KBM-7 (cell line): ENCODE data around the gene COL6A6.
A peak's percentile ranks its signal among the peaks of the same experiment; 100 is the strongest.
"Not testable (repeated sequence)": the region's sequence is repeated elsewhere in the genome, so short reads cannot be mapped to it uniquely, and the experiment has no call there.

ENCODE experiments used
- DNase-seq: peaks from one replicate; pipeline ENCODE4 v3.0.0-alpha.2; 2015
- in situ Hi-C: fragments of 300-500 bp; cut with MboI; formaldehyde crosslinking; loops from 2 replicates; pipeline ENCODE4 v1.14.3; 2020; ENCODE audit warnings: low sequenced_read_pairs, low pct_unique_long_range_greater_than_20kb, mixed read lengths

Gene COL6A6

GRCh38 chr3:130529486-130530215, 12.7 kb downstream of the COL6A6 start:
- DNase-seq: no peak
- in situ Hi-C loops: no loop called here

- in situ Hi-C loops: no loop called here
- no peak for DNase-seq
Measured at GRCh38 chr3:130533247-130533646, 16.3 kb downstream of the COL6A6 start.

GRCh38 chr3:130537673-130538304, 20.8 kb downstream of the COL6A6 start:
- no peak for DNase-seq
- in situ Hi-C loops: no loop called here

- peak; percentile 40 for DNase-seq
- in situ Hi-C loops: no loop called here
Measured at GRCh38 chr3:130539005-130539404, 22.0 kb downstream of the COL6A6 start.

- peak; percentile 42 for DNase-seq
- in situ Hi-C loops: no loop called here
Measured at GRCh38 chr3:130543322-130543721, 26.3 kb downstream of the COL6A6 start.

GRCh38 chr3:130546920-130547679, 30.1 kb downstream of the COL6A6 start:
- DNase-seq: no peak

GRCh38 chr3:130547680-130548065, 30.7 kb downstream of the COL6A6 start:
- in situ Hi-C loops, DNase-seq: not testable (repeated sequence)

More at GRCh38 chr3:130546920-130547679, 30.1 kb downstream of the COL6A6 start:
- in situ Hi-C loops: no loop called here

- DNase-seq: no peak
- in situ Hi-C loops: no loop called here
Measured at GRCh38 chr3:130548356-130548755, 31.4 kb downstream of the COL6A6 start.

- DNase-seq: no peak
- in situ Hi-C loops: no loop called here
Measured at GRCh38 chr3:130557336-130558035, 40.5 kb downstream of the COL6A6 start.

GRCh38 chr3:130558366-130558765, 41.4 kb downstream of the COL6A6 start:
- in situ Hi-C loops: no loop called here
- DNase-seq: no peak

GRCh38 chr3:130565224-130565623, 48.2 kb downstream of the COL6A6 start:
- in situ Hi-C loops: no loop called here
- DNase-seq: no peak
